HG03097 (cell line): ENCODE data around the gene PCSK9.

Experiments used
- ATAC-seq: cut with Tn5 transposase; IDR thresholded peaks from one replicate; pipeline ENCODE4 v1.9.1; 2021; ENCODE audit not compliant: unreplicated experiment, low FRiP score

PCSK9 gene

DNA sequence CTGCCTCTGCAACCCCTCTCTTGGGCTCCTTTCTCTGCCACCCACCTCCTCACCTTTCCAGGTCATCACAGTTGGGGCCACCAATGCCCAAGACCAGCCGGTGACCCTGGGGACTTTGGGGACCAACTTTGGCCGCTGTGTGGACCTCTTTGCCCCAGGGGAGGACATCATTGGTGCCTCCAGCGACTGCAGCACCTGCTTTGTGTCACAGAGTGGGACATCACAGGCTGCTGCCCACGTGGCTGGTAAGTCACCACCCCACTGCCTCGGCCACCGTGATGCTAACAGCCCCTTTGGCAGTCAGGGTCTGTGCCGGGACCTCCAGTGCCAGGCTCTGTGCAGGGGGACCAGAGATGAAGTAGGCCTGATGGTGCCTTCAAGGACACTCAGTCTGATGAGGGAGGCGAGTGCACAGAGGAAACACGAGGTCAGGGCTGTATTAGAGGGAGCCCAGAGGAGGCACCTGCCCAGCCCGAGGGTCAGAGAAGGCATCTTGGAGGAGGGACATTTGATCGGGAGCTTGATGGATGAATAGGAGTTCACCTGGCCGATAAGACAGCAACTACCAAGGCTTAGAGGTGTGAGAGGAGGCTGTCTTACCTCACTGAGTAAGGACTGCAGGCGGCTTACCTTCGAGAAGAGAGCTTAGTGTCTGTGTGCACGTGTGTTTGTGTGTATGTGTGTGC is 18.1 kb downstream of the PCSK9 start:
- no peak for ATAC-seq

DNA sequence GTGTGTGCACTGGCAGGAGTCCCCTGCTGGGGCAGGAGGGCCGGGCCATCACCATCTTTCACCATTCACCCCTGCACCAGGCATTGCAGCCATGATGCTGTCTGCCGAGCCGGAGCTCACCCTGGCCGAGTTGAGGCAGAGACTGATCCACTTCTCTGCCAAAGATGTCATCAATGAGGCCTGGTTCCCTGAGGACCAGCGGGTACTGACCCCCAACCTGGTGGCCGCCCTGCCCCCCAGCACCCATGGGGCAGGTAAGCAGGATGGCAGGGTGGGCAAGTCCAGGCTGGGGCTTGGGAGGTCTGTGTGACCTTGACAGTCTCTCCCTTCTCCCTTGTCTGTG is 18.6 kb downstream of the PCSK9 start:
- ATAC-seq, result no peak

GRCh38 chr1:55059302-55060132 is 20.2 kb downstream of the PCSK9 start:
- ATAC-seq, result no peak

DNA sequence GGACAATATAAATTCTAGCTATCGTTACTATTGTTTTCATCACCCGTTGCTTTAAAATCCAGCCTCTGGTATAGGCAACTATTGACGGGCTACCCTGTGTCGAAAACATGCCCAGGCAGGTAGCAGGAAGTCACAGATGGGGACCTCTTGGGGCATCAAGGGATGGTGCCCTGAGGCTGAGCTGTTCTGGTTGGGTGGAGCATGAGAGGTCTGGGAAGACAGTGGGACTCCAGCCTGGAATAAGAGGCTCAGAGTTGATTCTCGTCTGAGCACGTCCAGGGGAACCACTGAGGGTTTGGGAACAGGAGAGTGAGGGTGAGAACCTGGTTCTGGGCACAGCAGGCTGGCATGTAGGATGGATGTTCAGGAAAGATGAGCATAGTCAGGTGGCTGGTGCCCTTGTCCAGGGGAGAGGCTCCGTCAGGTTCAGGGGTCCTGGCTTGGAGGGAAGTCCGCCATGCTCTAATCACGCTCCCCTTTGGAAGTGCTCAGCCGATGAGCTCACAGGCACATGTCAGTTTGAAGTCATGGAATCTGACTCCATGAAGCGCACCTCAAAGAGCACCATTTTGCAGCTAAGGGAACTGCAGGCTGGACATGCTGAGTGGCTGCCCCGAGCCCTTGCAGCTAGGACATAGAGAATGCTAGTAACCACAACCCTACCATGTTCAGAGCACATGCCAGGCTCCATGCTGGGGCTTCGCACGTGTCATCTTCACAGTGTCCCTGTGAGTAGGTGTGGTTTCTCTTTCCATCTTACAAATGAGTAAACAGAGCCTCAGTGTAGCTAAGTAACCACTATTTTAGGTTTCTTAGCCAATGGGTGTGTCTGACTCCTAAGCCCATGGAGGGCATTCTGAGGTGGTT is 21.0 kb downstream of the PCSK9 start:
- ATAC-seq, result no peak

DNA sequence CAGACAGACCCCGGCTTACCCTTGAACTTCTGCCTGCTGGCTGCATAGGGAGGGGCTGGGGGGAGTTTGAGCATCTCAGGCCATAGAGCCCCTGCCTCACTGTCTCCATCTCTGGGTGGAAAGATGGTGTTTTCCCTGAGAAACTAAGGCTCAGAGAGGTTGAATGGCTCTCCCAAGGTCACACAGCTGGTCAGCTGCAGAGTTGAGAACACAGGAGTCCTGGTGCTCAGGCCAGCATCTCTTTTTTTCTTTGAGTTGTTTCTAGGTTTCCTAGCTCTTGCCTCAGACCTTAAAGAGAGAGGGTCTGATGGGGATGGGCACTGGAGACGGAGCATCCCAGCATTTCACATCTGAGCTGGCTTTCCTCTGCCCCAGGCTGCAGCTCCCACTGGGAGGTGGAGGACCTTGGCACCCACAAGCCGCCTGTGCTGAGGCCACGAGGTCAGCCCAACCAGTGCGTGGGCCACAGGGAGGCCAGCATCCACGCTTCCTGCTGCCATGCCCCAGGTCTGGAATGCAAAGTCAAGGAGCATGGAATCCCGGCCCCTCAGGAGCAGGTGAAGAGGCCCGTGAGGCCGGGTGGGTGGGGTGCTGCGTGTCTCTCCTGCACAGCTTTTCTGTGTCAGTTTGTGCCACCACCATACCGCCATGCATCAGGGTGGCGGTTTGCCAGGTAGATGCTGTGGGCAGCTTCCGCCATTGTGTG is 21.8 kb downstream of the PCSK9 start:
- ATAC-seq, result no peak

DNA sequence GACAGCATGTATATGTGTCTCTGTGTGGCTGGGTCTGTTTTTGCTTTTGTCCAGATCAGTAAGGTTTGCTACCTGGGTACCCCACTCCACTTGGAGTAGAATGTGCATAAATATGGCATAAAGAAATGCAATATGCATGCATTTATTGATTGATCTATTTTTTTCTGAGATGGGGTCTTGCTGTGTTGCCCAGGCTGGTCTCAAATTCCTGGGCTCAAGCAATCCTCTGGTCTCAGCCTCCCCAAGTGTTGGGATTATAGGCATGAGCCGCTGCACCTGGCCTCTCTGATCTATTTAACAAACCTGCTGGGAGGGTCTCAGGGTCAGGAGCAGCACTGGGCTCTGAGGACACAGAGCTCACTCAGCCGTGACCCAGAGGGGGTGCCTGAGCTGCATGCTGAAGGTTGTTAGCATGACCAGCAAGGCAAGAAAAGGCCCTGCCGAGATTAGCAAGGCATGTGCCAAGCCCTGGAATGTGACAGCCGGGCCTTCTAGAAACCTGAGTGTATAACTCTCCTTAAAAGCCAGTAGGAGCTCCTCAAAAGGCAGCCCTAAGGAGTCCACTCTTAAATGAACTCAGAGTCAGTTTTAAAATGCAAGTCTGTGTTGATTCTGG is 22.5 kb downstream of the PCSK9 start:
- no peak for ATAC-seq

GRCh38 chr1:55062801-55063576 is 23.6 kb downstream of the PCSK9 start:
- no peak for ATAC-seq

DNA sequence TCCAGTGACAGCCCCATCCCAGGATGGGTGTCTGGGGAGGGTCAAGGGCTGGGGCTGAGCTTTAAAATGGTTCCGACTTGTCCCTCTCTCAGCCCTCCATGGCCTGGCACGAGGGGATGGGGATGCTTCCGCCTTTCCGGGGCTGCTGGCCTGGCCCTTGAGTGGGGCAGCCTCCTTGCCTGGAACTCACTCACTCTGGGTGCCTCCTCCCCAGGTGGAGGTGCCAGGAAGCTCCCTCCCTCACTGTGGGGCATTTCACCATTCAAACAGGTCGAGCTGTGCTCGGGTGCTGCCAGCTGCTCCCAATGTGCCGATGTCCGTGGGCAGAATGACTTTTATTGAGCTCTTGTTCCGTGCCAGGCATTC is 24.2 kb downstream of the PCSK9 start:
- no peak for ATAC-seq

DNA sequence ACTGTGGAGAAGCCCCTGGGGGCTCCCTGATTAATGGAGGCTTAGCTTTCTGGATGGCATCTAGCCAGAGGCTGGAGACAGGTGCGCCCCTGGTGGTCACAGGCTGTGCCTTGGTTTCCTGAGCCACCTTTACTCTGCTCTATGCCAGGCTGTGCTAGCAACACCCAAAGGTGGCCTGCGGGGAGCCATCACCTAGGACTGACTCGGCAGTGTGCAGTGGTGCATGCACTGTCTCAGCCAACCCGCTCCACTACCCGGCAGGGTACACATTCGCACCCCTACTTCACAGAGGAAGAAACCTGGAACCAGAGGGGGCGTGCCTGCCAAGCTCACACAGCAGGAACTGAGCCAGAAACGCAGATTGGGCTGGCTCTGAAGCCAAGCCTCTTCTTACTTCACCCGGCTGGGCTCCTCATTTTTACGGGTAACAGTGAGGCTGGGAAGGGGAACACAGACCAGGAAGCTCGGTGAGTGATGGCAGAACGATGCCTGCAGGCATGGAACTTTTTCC is 24.8 kb downstream of the PCSK9 start:
- no peak for ATAC-seq

DNA sequence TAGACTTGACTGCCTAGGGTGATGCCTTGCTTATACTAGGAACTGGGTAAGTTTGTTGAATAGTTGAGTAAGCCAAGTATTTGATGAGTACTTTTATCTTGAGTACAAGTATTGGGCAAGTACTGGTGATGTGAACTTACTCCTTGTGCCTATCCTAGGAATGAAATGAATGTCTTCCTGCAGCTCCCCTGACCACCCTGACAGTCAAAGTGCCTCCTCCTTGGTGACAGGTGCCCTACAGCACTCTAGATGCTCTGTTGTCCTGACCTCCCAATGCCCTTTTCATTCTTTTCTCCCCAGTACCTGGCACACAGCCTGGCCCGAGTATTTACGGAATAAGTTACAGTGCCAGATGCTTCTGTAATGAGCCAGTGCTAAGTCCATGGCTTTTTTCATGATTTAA is 25.5 kb downstream of the PCSK9 start:
- no peak for ATAC-seq

- ATAC-seq, result no peak
Measured at GRCh38 chr1:55065648-55066047, 26.3 kb downstream of the PCSK9 start.

GRCh38 chr1:55067022-55067778 is 27.9 kb downstream of the PCSK9 start:
- no peak for ATAC-seq

DNA sequence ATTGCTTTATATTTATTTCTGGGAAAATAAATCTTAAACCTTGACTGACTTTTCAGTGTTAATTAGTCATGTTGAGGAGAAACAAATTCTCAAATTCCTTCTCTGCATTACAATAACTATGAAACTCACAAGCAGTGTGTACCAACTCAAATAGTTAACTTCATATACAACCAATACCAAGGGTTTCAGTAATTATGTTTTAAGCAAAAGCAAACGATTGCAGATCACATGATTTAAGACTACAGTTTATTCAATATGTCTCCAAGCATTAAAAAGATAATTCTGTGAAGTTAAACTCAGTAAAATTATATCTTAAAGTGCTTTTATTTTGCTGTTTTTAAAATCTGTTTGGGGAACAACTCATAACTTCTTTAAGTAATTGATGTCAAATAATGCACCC is 28.6 kb downstream of the PCSK9 start:
- no peak for ATAC-seq

DNA sequence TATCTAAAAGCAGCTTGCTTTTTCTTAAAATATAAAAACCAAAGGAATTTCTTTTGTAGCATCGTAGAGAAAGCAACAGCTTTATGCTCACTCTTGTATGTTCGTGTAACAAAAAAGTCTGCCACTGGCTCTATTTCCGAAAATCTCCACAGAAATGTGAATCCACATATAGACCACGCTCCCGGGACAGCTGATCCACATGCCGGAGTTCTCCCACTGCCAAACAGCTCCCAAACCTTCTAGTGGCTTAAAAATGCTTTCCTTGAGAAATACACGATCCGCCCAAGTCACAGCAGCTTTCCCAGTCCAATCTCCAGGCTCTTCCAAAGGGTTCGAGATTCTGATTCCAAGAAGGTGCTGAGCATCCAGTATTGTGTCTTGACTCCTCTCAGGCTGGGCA is 29.3 kb downstream of the PCSK9 start:
- ATAC-seq, result no peak

DNA sequence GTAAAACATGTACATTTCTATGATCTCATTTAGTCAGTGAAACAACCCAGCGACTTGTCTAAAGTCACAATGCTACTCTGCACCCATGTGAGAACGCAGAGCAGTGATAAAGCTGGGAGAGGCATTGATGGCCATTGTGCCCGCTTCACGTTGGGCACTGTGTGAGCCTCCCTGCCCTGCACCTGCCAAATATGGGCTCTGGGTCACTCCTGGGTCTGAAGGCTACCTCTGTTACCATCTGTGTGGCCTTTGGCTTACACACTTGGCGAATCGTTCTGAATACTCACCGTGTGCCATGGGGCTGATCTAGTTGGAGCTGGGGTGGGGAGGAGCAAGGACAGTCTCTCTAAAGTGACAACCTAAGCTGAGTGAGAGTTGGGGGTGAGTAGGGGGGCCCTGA is 29.9 kb downstream of the PCSK9 start:
- ATAC-seq, result no peak

GRCh38 chr1:55070293-55071164 is 31.2 kb downstream of the PCSK9 start:
- no peak for ATAC-seq

- no peak for ATAC-seq
Measured at GRCh38 chr1:55071477-55071876, 32.1 kb downstream of the PCSK9 start.
